Ovary (tissue), 9 donors: ENCODE results near the gene TMEM240. TPM values are rescaled to one million over a fixed set of nuclear protein-coding genes. Genes with fewer than 3 reads are reported as not detected.

ENCODE experiments used
- DNase-seq, 5 donors: peaks; one replicate each; pipeline ENCODE4 v3.0.0-alpha.2; 2019 to 2020
- H3K27ac ChIP-seq, 2 donors: fragments of 200-600 bp; one replicate each; pipeline versions ENCODE4 v1.5.1 to v1.8.0; 2019 to 2022
- H3K27me3 ChIP-seq: fragments of 200-600 bp; one replicate; pipeline ENCODE4 v1.8.0; 2022
- H3K36me3 ChIP-seq: fragments of 200-600 bp; sonication (generic); one replicate; pipeline ENCODE4 v1.5.1; 2019
- H3K4me1 ChIP-seq: one replicate; pipeline ENCODE4 v1.8.1; 2013; ENCODE audit warnings: mild to moderate bottlenecking, moderate library complexity; ENCODE audit not compliant: insufficient read depth
- H3K4me3 ChIP-seq: fragments of 200-600 bp; sonication (generic); one replicate; pipeline ENCODE4 v1.5.1; 2017
- H3K9me3 ChIP-seq, 2 donors: fragments of 200-600 bp in 1 of 2; sonication (generic) in 1 of 2; one replicate each; pipeline versions ENCODE4 v1.5.1 to v1.8.1; 2013 to 2019; ENCODE audit warnings: mild to moderate bottlenecking in 1 of 2, moderate library complexity in 1 of 2
- CTCF ChIP-seq, 3 donors: fragments of 450-650 bp in 2 of 3; fragments of 200-600 bp in 1 of 3; IDR thresholded peaks; one replicate each; pipeline versions ENCODE4 v1.5.1 to v1.8.0; 2016 to 2022; ENCODE audit warnings: antibody characterized with exemption in 3 of 3, mild to moderate bottlenecking in 1 of 3
- EP300 ChIP-seq: sonication (generic); formaldehyde crosslinking; IDR thresholded peaks from one replicate; pipeline ENCODE4 v1.6.1; 2017; ENCODE audit warnings: antibody characterized with exemption
- POLR2A ChIP-seq: fragments of 450-650 bp; IDR thresholded peaks from one replicate; pipeline ENCODE4 v1.6.1; 2017; ENCODE audit warnings: antibody characterized with exemption, mild to moderate bottlenecking, moderate library complexity
- WGBS, 3 donors: extraction: QIAGEN DNeasy Blood & Tissue Kit in 1 of 3; methylation state at CpG; one replicate each; pipeline versions ENCODE4 v1.1.5 to v1.1.7; 2013 to 2017; 5-methylcytosine and 5-hydroxymethylcytosine counted together
- intact Hi-C, 4 donors: fragments of 100-400 bp; cut with DNase I; formaldehyde crosslinking; loops; one replicate each; pipeline versions ENCODE4 v1.11.0 to v1.15.1; 2022 to 2023
- polyA plus RNA-seq, 2 donors: library from polyadenylated mRNA; stranded (reverse); fragments of 200-250 nt in 1 of 2; fragments of 350-450 nt in 1 of 2; fragmentation: Illumina TruSeq in 1 of 2; extraction: RNeasy Lipid Tissue Mini Kit (QIAGEN cat#74804) in 1 of 2; gene quantifications; one replicate each; pipeline ENCODE4 v1.2.3, GENCODE V29; 2013 to 2014
- total RNA-seq, 7 donors: library from RNA; depleted of rRNA in 2 of 7; stranded (reverse); fragments of >200 nt in 2 of 7; fragmentation: NEBNext Ultra II Directional in 3 of 7; extraction: Animal tissue kit (Norgen Biotek cat#: 25700) in 3 of 7; gene quantifications; one replicate each; pipeline versions ENCODE4 v1.1.0 to v1.2.4, GENCODE V29; 2016 to 2023
- donor health status: DM: no; HTN: no; CAD: no; lungs with moderate emphysema.
- donor health status: DM: no; HTN: no; CAD: no.
- donor health status: Bipolar disorder and iron deficiency.
- donor health status: DM: yes; HTN: yes; CAD: no.
- donor health status: DM: no; HTN: no; CAD: no.
- donor health status: DM: yes; HTN: yes; CAD: no.

TMEM240 gene
- total and polyA plus RNA-seq, 9 donors: 6.2 to 30.3 (median 11.4) TPM; not detected in 1

- H3K27ac ChIP-seq: peak overlapping the region; percentile 97 to 99
- peak in 3 of 5 donors; percentile 56 to 61 (median 60) for DNase-seq
- H3K4me1 ChIP-seq: peaks cover 4% of the 10 kb centered on the region
- intact Hi-C loops: loop anchor here in 1 of 4 donors (2.0 kb wide), 1 partner anchor 317 kb away; the partner anchor contains the start of gene GNB1
- H3K27me3 ChIP-seq: no peaks in the 10 kb centered on the region
- peak overlapping the region; percentile 63 for H3K4me3 ChIP-seq
- TF ChIP-seq CTCF (IDR thresholded peaks at IDR 0.05) (peak in 1 of 3 donors; percentile 24), EP300 (no peak)
- WGBS, 3 donors: 0% methylated on average over 81 to 96 of the region's 96 CpGs
- H3K9me3 ChIP-seq: no peaks in the 10 kb centered on the region
- no peaks in the 10 kb centered on the region for H3K36me3 ChIP-seq
Observed at GRCh38 chr1:1573843-1574720, 33.7 kb upstream of the TMEM240 start.

- Histone ChIP-seq H3K4me3 (no peak overlapping the region), H3K9me3 (no peaks in the 10 kb centered on the region), H3K27ac (no peak overlapping the region), H3K36me3 (no peaks in the 10 kb centered on the region), H3K4me1 (peaks cover 10% of the 10 kb centered on the region), H3K27me3 (no peaks in the 10 kb centered on the region)
- no peak for DNase-seq
- TF ChIP-seq CTCF (IDR thresholded peaks at IDR 0.05) (no peak), EP300 (no peak), POLR2A (no peak)
- intact Hi-C loops: no loop called here
- 71 to 79% (median 73%) methylated on average over 7 of the region's 7 CpGs for WGBS, 3 donors
Observed at GRCh38 chr1:1569341-1569740, 28.9 kb upstream of the TMEM240 start.

GRCh38 chr1:1567891-1568291 lies 27.5 kb upstream of the TMEM240 start:
- H3K27ac ChIP-seq: no peak overlapping the region
- TF ChIP-seq CTCF (IDR thresholded peaks at IDR 0.05) (no peak), EP300 (no peak), POLR2A (no peak)
- H3K36me3 ChIP-seq: no peaks in the 10 kb centered on the region
- H3K9me3 ChIP-seq: no peaks in the 10 kb centered on the region
- peaks cover 8% of the 10 kb centered on the region for H3K4me1 ChIP-seq
- no peak overlapping the region for H3K4me3 ChIP-seq
- no peak for DNase-seq
- no peaks in the 10 kb centered on the region for H3K27me3 ChIP-seq
- 26 to 49% (median 34%) methylated on average over 10 of the region's 10 CpGs for WGBS, 3 donors
- intact Hi-C loops: no loop called here

- no peak overlapping the region for H3K4me3 ChIP-seq
- H3K4me1 ChIP-seq: peaks cover 8% of the 10 kb centered on the region
- no peaks in the 10 kb centered on the region for H3K9me3 ChIP-seq
- no peak overlapping the region for H3K27ac ChIP-seq
- intact Hi-C loops: no loop called here
- 73 to 84% (median 82%) methylated on average over 31 of the region's 31 CpGs for WGBS, 3 donors
- no peak for DNase-seq
- no peaks in the 10 kb centered on the region for H3K27me3 ChIP-seq
- no peaks in the 10 kb centered on the region for H3K36me3 ChIP-seq
- TF ChIP-seq POLR2A (no peak), CTCF (IDR thresholded peaks at IDR 0.05) (no peak), EP300 (no peak)
Observed at GRCh38 chr1:1567152-1567875, 26.9 kb upstream of the TMEM240 start.
